Measurements from ENCODE around the gene EEF1A1. TPM values are rescaled to one million over a fixed set of nuclear protein-coding genes. Genes with fewer than 3 reads are reported as not detected.

EEF1A1 gene
- total and polyA plus RNA-seq, 12 donors = 7,361 to 13,514 (median 9,351) TPM

DNA sequence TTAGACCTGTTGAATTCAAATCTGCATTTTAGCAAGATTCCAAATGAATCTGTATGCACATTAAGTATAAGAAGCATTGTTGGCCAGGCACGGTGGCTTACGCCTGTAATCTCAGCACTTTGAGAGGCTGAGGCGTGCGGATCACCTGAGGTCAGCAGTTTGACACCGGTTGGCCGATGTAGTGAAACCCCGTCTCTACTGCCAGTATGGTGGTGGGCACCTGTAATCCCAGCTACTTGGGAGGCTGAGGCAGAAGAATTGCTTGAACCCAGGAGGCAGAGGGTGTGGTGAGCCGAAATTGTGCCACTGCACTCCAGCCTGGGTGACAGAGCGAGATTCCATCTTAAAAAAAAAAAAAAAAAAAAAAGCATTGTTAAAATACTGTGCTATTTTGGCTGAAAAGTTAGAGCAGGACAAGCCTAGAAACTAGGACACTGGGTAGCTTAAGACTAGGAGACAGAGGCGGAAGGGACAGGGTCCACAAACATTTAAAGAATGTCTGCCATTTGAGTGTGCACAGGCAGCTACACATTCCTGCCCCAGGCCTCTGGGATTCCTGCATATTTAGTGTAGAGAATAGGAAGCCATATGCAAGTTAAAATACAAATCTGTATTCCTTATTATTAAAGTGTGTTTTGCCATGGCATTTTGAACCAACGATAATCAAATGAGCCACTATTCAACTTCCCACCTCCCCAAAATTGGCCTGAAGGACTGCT, 45.1 kb upstream of the EEF1A1 start:
- DNase-seq = no peak
- WGBS, 4 donors = 91 to 96% (median 94%) methylated on average over 8 to 11 of the region's 11 CpGs
- Histone ChIP-seq H3K27ac (no peak overlapping the region), H3K4me1 (replicated peaks in 1 of 2) (peaks cover 0 to 4% of the 10 kb centered on the region in 2 donors), H3K27me3 (no peaks in the 10 kb centered on the region), H3K9me3 (replicated peaks in 1 of 3) (no peaks in the 10 kb centered on the region), H3K36me3 (replicated peaks in 1 of 2) (no peaks in the 10 kb centered on the region), H3K4me3 (no peak overlapping the region)
- TF ChIP-seq POLR2A (IDR thresholded peaks at IDR 0.05) = no peak
- TF ChIP-seq, protein P1, sequence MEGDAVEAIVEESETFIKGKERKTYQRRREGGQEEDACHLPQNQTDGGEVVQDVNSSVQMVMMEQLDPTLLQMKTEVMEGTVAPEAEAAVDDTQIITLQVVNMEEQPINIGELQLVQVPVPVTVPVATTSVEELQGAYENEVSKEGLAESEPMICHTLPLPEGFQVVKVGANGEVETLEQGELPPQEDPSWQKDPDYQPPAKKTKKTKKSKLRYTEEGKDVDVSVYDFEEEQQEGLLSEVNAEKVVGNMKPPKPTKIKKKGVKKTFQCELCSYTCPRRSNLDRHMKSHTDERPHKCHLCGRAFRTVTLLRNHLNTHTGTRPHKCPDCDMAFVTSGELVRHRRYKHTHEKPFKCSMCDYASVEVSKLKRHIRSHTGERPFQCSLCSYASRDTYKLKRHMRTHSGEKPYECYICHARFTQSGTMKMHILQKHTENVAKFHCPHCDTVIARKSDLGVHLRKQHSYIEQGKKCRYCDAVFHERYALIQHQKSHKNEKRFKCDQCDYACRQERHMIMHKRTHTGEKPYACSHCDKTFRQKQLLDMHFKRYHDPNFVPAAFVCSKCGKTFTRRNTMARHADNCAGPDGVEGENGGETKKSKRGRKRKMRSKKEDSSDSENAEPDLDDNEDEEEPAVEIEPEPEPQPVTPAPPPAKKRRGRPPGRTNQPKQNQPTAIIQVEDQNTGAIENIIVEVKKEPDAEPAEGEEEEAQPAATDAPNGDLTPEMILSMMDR (IDR thresholded peaks at IDR 0.05) = no peak
- intact Hi-C loops (cut with DNase I) = no loop called here

DNA sequence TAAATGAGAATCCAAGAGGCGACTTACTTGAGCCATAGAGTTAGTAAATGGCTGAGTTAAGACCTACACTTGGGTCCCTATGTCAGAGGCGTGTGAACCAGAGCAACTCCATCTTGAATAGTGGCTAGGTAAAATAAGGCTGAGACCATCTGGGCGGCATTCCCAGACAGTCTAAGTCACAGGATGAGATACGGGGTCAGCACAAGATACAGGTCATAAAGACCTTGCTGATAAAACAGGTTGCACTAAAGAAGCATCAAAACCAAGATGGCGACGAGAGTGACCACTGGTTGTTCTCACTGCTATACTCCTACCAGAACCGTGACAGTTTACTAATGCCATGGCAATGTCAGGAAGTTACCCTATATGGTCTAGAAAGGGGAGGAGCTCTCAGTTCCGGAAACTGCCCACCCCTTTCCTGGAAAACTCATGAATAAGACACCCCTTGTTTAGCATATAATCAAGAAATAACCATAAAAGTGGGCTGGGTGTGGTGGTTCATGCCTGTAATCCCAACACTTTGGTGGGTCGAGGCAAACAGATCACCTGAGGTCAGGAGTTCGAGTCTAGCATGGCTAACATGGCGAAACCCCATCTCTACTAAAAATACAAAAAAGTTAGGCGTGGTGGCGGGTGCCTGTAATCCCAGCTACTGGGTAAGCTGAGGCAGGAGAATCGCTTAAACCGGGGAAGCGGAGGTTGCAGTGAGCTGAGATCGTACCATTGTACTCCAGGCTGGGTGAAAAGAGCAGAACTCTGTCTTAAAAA, 43.9 kb upstream of the EEF1A1 start:
- intact Hi-C loops (cut with DNase I) = no loop called here
- no peak for DNase-seq
- peaks cover 0 to 4% of the 10 kb centered on the region in 2 donors for H3K4me1 ChIP-seq (replicated peaks in 1 of 2)
- H3K27ac ChIP-seq = no peak overlapping the region
- H3K27me3 ChIP-seq = no peaks in the 10 kb centered on the region
- no peaks in the 10 kb centered on the region for H3K9me3 ChIP-seq (replicated peaks in 1 of 3)
- no peak for TF ChIP-seq POLR2A (IDR thresholded peaks at IDR 0.05)
- TF ChIP-seq, protein P1 (IDR thresholded peaks at IDR 0.05) = no peak
- H3K36me3 ChIP-seq (replicated peaks in 1 of 2) = no peaks in the 10 kb centered on the region
- no peak overlapping the region for H3K4me3 ChIP-seq
- 92 to 94% (median 92%) methylated on average over 17 of the region's 17 CpGs for WGBS, 4 donors

DNA sequence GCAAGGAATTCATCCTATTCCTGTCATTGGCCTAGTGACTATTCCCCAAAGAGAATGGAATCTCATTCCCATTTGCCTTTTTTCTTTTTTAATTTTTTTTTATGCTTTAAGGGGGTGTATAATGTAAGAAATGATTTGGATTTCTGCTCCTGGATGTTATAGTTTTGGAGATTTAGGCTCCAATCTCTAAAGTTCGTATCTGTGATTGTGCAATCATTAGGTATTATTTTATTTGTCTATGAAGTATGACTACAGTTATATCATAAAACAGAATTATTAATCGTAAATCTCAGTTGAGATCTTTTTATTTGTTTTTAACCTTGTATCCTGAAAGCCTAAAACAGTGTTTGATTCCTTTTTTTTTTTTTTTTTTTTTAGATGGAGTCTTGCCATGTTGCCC, 41.7 kb upstream of the EEF1A1 start:
- no peak for TF ChIP-seq POLR2A (IDR thresholded peaks at IDR 0.05)
- TF ChIP-seq, protein P1 (IDR thresholded peaks at IDR 0.05) = no peak
- WGBS, 4 donors = 70 to 75% (median 70%) methylated on average over 2 of the region's 2 CpGs
- no peak for DNase-seq
- Histone ChIP-seq H3K9me3 (replicated peaks in 1 of 3) (no peaks in the 10 kb centered on the region), H3K4me3 (no peak overlapping the region), H3K4me1 (replicated peaks in 1 of 2) (peaks cover 0 to 4% of the 10 kb centered on the region in 2 donors), H3K27me3 (no peaks in the 10 kb centered on the region), H3K27ac (no peak overlapping the region), H3K36me3 (replicated peaks in 1 of 2) (no peaks in the 10 kb centered on the region)
- intact Hi-C loops (cut with DNase I) = no loop called here

DNA sequence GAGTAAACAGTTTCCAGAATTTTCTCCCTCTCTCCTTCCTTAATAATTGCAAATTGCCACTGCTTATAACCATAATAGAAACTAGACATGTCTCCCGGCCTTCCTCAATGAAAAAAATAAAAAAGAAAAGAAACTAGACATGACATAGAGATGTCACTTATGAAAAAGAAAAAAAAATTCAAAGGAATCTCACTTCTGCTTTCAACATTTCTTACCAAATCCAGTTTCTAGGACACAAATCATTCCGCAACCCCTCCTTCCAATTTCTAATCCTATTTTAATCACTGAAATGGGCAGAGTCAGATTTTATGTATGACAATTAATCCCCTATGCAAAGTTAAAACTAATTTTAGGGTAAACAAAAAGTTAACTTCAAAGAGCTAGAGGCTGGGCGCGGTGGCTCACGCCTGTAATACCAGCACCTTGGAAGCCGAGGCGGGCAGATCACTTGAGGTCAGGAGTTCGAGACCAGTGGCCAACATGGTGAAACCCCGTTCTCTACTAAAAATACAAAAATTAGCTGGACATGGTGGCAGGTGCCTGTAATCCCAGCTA, 40.1 kb upstream of the EEF1A1 start:
- intact Hi-C loops (cut with DNase I) = no loop called here
- Histone ChIP-seq H3K9me3 (replicated peaks in 1 of 3) (no peaks in the 10 kb centered on the region), H3K27ac (no peak overlapping the region), H3K4me3 (no peak overlapping the region), H3K4me1 (replicated peaks in 1 of 2) (no peaks in the 10 kb centered on the region), H3K36me3 (replicated peaks in 1 of 2) (no peaks in the 10 kb centered on the region), H3K27me3 (no peaks in the 10 kb centered on the region)
- no peak for DNase-seq
- 75 to 83% (median 81%) methylated on average over 9 of the region's 9 CpGs for WGBS, 4 donors
- TF ChIP-seq, protein P1 (IDR thresholded peaks at IDR 0.05) = no peak
- TF ChIP-seq POLR2A (IDR thresholded peaks at IDR 0.05) = no peak

Measured in adrenal gland (tissue), 12 donors.